Esophagus muscularis mucosa (tissue), 3 donors: ENCODE data around the gene NIBAN1.

Experiments used
- CTCF ChIP-seq, 3 experiments: fragments of 200-600 bp in 2 of 3; fragments of 450-650 bp in 1 of 3; sonication (generic) in 2 of 3; IDR thresholded peaks; one replicate each; pipeline ENCODE4 v1.5.1; 2017 to 2019; ENCODE audit warnings: antibody characterized with exemption in 3 of 3, mild to moderate bottlenecking in 2 of 3, moderate library complexity in 1 of 3
- POLR2A ChIP-seq: fragments of 450-650 bp; IDR thresholded peaks from one replicate; pipeline ENCODE4 v1.6.1; 2017; ENCODE audit warnings: antibody characterized with exemption, moderate library complexity, mild to moderate bottlenecking, low read depth

- TF ChIP-seq CTCF (IDR thresholded peaks at IDR 0.05) (no peak), POLR2A (no peak)
Observed at GRCh38 chr1:184953600-184954219, 20.6 kb downstream of the NIBAN1 start.
